HG03139 (cell line): ENCODE results near the gene GDPGP1.
"Not testable (repeated sequence)": the region's sequence is repeated elsewhere in the genome, so short reads cannot be mapped to it uniquely, and the experiment has no call there.

Experiments
- ATAC-seq: cut with Tn5 transposase; IDR thresholded peaks from one replicate; pipeline ENCODE4 v1.9.1; 2021; ENCODE audit not compliant: unreplicated experiment

GDPGP1 gene

GRCh38 chr15:90249203-90249863, 15.3 kb downstream of the GDPGP1 start, which contains the start of gene TTLL13:
Gene TTLL13 (plus strand): TSS chr15:90249556. CDS start chr15:90250631, 1,075 bp downstream.
- ATAC-seq: peak; percentile 58

GRCh38 chr15:90257776-90258175, 23.8 kb downstream of the GDPGP1 start:
- no peak for ATAC-seq

GRCh38 chr15:90259524-90259923, 25.5 kb downstream of the GDPGP1 start:
- ATAC-seq: peak; percentile 55

GRCh38 chr15:90260731-90261130, 26.7 kb downstream of the GDPGP1 start:
- ATAC-seq: not testable (repeated sequence)

GRCh38 chr15:90261811-90262210, 27.8 kb downstream of the GDPGP1 start:
- no peak for ATAC-seq

GRCh38 chr15:90262426-90262825, 28.4 kb downstream of the GDPGP1 start:
- no peak for ATAC-seq

- ATAC-seq: no peak
These were observed 30.7 kb downstream of the GDPGP1 start for GRCh38 chr15:90264671-90265070.

- ATAC-seq: peak; percentile 86
These were observed 31.5 kb downstream of the GDPGP1 start, which contains the start of gene NGRN for GRCh38 chr15:90265271-90266060. Gene NGRN (plus strand): TSS chr15:90265672. CDS start chr15:90265713, 41 bp downstream.

- ATAC-seq: no peak
These were observed 32.0 kb downstream of the GDPGP1 start for GRCh38 chr15:90266061-90266431.

- no peak for ATAC-seq
These were observed 32.5 kb downstream of the GDPGP1 start for GRCh38 chr15:90266485-90266884.

GRCh38 chr15:90268415-90268814, 34.4 kb downstream of the GDPGP1 start:
- no peak for ATAC-seq

- ATAC-seq: no peak
These were observed 36.6 kb downstream of the GDPGP1 start for GRCh38 chr15:90270502-90271150.

GRCh38 chr15:90271459-90272166, 37.6 kb downstream of the GDPGP1 start:
- ATAC-seq: no peak

GRCh38 chr15:90278467-90278866, 44.5 kb downstream of the GDPGP1 start:
- not testable (repeated sequence) for ATAC-seq

GRCh38 chr15:90280743-90281142, 46.7 kb downstream of the GDPGP1 start:
- not testable (repeated sequence) for ATAC-seq

- ATAC-seq: not testable (repeated sequence)
These were observed 47.6 kb downstream of the GDPGP1 start for GRCh38 chr15:90281637-90282036.

GRCh38 chr15:90286678-90287077, 52.7 kb downstream of the GDPGP1 start:
- ATAC-seq: no peak

- no peak for ATAC-seq
These were observed 53.1 kb downstream of the GDPGP1 start for GRCh38 chr15:90287101-90287500.

GRCh38 chr15:90287946-90288345, 53.9 kb downstream of the GDPGP1 start:
- no peak for ATAC-seq

GRCh38 chr15:90291679-90292356, 57.8 kb downstream of the GDPGP1 start:
- ATAC-seq: no peak
